ENCODE results near the gene GATAD2A. TPM values are rescaled to one million over a fixed set of nuclear protein-coding genes. Genes with fewer than 3 reads are reported as not detected.
A peak's percentile ranks its signal among the peaks of the same experiment; 100 is the strongest.

GATAD2A gene
- total and polyA plus RNA-seq, 9 of the 15 experiments (the other 6 are each of a cell fraction or from before 2014, with no cell fraction given) = 2.4 to 226 (median 44.2) TPM

DNA sequence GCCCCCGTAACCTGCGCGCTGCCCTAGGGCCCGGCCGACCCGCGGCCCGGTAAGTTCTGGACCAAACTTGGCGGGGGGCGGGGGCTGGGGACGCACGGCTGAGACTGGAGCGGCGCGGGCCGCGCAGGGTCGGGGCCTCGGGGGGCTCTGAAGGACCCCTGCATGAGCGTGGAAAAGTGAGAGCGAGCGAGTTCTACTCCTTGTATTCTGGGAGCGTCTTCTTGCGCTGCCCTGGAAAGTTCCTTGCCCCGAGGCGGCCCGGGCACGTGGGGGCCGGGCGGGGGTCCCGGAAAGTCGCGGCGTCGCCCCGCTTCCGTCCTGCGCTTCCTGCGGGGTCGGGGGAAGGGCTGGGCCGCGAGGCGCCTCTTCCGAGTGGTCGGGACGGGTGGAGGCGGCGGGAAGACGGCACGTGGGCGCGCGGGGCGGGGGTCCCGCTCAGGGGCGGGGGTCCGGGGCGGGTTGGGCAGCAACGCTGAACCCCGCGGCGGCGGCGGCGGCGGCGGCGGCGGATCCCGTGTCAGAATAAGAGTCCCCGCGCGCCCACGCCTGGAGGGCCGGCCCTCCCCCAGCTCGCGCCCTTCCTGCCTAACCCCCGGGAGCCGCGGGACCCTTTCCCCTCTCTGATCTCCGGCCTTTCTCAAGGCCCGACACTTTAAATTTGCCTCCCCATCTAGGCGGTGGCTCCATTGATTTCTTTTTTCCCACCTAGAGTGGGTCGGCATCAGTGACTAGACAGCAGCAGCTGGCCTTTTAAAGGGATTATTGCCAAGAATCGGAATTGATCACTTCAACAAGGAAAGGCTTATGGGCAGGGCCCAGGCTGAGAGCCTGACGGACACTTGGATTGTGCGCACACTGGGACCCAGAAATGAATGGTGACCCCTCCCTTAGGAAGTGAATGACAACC, 749 bp downstream of the GATAD2A start:
- H4K20me1 ChIP-seq (replicated peaks; ENCODE audit: control insufficient read depth, insufficient read depth, low read length) = peaks cover 46% of the 10 kb centered on the region
- peak overlapping the region; percentile 90 for H3K27ac ChIP-seq (ENCODE audit: extremely low read depth, low read depth, low read length)
- in situ Hi-C loops (cut with MboI) (no loop called here), intact Hi-C loops (cut with micrococcal nuclease) (loop anchor here (1.0 to 5.0 kb wide), 4 partner anchors 21 to 83 kb away; no protein-coding TSS in a partner anchor)
- H3K36me3 ChIP-seq (ENCODE audit: control insufficient read depth, insufficient read depth, low read length) = peaks cover 40% of the 10 kb centered on the region; the same call in 2 of the 3 replicates
- FAIRE-seq (no peak), ATAC-seq (peak; percentile 19), DNase-seq (ENCODE audit: extremely low read depth in 1 of 4, low spot score in 3 of 4) (peak; percentile 54 to 76 (median 66))
- peak overlapping the region; percentile 78 for H3K4me3 ChIP-seq
- no peaks in the 10 kb centered on the region for H3K27me3 ChIP-seq (ENCODE audit: control insufficient read depth in 2 of 2, insufficient read depth in 2 of 2, low read length in 2 of 2)
- H3K9me3 ChIP-seq (replicated peaks; ENCODE audit: control insufficient read depth, insufficient read depth, low read depth, low read length) = no peaks in the 10 kb centered on the region
- H3K79me2 ChIP-seq (ENCODE audit: control insufficient read depth, insufficient read depth, low read length) = peaks cover 93% of the 10 kb centered on the region
- H2AFZ ChIP-seq (ENCODE audit: low read depth, low read length) = no peak overlapping the region
- peak overlapping the region; percentile 74 to 97 for H3K9ac ChIP-seq (ENCODE audit: insufficient read depth in 1 of 2, low read depth in 2 of 2, low read length in 2 of 2)
- POLR2A ChIA-PET = interaction anchor here (0.6 to 3.2 kb wide), 13 partner anchors 12 to 344 kb away, joined by 3 to 27 read pairs (median 6); no protein-coding TSS in a partner anchor
- peaks cover 6% of the 10 kb centered on the region for H3K9me1 ChIP-seq (ENCODE audit: control insufficient read depth, insufficient read depth, low read length)
- 2% methylated on average over 27 of the region's 87 CpGs for WGBS (ENCODE audit: insufficient coverage, low coverage, missing lambda C conversion rate)
- H3K4me1 ChIP-seq (replicated peaks in 1 of 2; ENCODE audit: control insufficient read depth in 2 of 2, insufficient read depth in 2 of 2, low read length in 2 of 2) = peaks cover 50 to 60% of the 10 kb centered on the region in 2 experiments
- CTCF ChIA-PET (ENCODE audit: low intra/inter-chr PET ratio) = no interaction called here
- peak overlapping the region; percentile 84 for H3K4me2 ChIP-seq (ENCODE audit: insufficient read depth, low read length)
- no TSS peak for BruUV-seq (replicated peaks)
- no peak for TF ChIP-seq POLR2B (IDR thresholded peaks at IDR 0.05; ENCODE audit: low read depth, partially characterized antibody)
- TF ChIP-seq, protein P1, sequence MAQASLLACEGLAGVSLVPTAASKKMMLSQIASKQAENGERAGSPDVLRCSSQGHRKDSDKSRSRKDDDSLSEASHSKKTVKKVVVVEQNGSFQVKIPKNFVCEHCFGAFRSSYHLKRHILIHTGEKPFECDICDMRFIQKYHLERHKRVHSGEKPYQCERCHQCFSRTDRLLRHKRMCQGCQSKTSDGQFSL (CRISPR knock-in tag; IDR thresholded peaks at IDR 0.05) = peak; percentile 32; the same call in 1 of the 2 replicates
- TF ChIP-seq, protein P1 (tag; IDR thresholded peaks at IDR 0.05) = no peak
- TF ChIP-seq, protein P2, sequence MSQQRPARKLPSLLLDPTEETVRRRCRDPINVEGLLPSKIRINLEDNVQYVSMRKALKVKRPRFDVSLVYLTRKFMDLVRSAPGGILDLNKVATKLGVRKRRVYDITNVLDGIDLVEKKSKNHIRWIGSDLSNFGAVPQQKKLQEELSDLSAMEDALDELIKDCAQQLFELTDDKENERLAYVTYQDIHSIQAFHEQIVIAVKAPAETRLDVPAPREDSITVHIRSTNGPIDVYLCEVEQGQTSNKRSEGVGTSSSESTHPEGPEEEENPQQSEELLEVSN (IDR thresholded peaks at IDR 0.05; ENCODE audit: borderline replicate concordance in 1 of 2, extremely low read depth in 1 of 2, insufficient read depth in 1 of 2, insufficient read length in 1 of 2, low read depth in 1 of 2, low read length in 1 of 2, poor library complexity in 1 of 2, severe bottlenecking in 1 of 2) = peak in 1 of 2 experiments; percentile 71
- TF ChIP-seq NFIC (IDR thresholded peaks at IDR 0.05) = peak; percentile 74; the same call in 1 of the 2 replicates
- TF ChIP-seq HDAC1 (IDR thresholded peaks at IDR 0.05) = peak in 1 of 2 experiments; percentile 55; a peak in 1 of 4 replicates
- TF ChIP-seq ZBTB1 (CRISPR knock-in tag; IDR thresholded peaks at IDR 0.05; ENCODE audit: borderline replicate concordance, low read depth) = no peak
- TF ChIP-seq CXXC5 (CRISPR knock-in tag; IDR thresholded peaks at IDR 0.05) = no peak
- TF ChIP-seq, protein P3, sequence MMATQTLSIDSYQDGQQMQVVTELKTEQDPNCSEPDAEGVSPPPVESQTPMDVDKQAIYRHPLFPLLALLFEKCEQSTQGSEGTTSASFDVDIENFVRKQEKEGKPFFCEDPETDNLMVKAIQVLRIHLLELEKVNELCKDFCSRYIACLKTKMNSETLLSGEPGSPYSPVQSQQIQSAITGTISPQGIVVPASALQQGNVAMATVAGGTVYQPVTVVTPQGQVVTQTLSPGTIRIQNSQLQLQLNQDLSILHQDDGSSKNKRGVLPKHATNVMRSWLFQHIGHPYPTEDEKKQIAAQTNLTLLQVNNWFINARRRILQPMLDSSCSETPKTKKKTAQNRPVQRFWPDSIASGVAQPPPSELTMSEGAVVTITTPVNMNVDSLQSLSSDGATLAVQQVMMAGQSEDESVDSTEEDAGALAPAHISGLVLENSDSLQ (IDR thresholded peaks at IDR 0.05) = peak; percentile 28; the same call in 1 of the 2 replicates
- TF ChIP-seq, protein P4, sequence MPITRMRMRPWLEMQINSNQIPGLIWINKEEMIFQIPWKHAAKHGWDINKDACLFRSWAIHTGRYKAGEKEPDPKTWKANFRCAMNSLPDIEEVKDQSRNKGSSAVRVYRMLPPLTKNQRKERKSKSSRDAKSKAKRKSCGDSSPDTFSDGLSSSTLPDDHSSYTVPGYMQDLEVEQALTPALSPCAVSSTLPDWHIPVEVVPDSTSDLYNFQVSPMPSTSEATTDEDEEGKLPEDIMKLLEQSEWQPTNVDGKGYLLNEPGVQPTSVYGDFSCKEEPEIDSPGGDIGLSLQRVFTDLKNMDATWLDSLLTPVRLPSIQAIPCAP (CRISPR knock-in tag; IDR thresholded peaks at IDR 0.05; ENCODE audit: borderline replicate concordance) = no peak
- TF ChIP-seq MXI1 (IDR thresholded peaks at IDR 0.05; ENCODE audit: low read depth, low read length) = 0 out of 2 replicates have a peak, but pooled peaks have one; percentile 1
- TF ChIP-seq PRPF4 (IDR thresholded peaks at IDR 0.05; ENCODE audit: insufficient read depth, low read depth, low read length, poor library complexity, severe bottlenecking) = no peak
- TF ChIP-seq, protein P5, sequence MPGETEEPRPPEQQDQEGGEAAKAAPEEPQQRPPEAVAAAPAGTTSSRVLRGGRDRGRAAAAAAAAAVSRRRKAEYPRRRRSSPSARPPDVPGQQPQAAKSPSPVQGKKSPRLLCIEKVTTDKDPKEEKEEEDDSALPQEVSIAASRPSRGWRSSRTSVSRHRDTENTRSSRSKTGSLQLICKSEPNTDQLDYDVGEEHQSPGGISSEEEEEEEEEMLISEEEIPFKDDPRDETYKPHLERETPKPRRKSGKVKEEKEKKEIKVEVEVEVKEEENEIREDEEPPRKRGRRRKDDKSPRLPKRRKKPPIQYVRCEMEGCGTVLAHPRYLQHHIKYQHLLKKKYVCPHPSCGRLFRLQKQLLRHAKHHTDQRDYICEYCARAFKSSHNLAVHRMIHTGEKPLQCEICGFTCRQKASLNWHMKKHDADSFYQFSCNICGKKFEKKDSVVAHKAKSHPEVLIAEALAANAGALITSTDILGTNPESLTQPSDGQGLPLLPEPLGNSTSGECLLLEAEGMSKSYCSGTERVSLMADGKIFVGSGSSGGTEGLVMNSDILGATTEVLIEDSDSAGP (CRISPR knock-in tag; IDR thresholded peaks at IDR 0.05) = peak; percentile 91
